ENCODE measurements around the gene CERCAM. TPM values are rescaled to one million over a fixed set of nuclear protein-coding genes. Genes with fewer than 3 reads are reported as not detected.

CERCAM gene
- total and polyA plus RNA-seq, 2 of the 13 experiments (the other 11 are each of a cell fraction or from before 2014, with no cell fraction given), result 9.0 to 17.1 TPM

DNA sequence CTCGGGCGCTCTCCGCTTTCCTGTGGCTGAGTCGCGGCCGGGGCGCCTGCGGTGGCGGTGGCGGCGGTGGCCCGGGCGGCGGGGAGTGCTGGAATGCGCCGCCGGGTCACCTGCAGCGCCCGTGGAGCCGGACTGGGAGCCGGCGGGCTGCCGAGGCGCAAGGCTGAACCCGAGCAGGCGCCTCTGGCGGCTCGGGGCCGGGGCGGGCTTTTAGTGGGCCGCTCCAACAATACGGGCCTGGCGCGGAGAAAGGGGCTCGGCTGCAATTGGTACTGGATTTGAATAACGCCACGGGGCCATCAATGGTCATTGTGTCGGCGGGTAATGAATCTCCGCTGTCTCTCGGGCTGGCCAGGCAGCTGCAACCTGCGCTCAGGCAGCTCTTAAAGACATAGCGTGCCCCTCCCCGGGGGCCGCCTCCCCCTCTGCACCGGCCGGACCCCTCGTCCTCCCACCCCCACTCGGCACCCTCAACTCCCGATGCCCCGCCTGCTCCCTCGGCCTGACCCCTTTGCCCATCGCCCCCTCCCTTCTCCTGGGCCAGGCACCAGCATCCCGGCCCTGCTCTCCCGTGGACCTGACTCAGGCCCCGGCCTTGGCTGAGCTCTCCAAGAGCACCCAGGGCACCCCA lies 27.4 kb upstream of the CERCAM start (continued):
- TF ChIP-seq ZNF816 (CRISPR knock-in tag; IDR thresholded peaks at IDR 0.05; ENCODE audit: borderline replicate concordance), result no peak

DNA sequence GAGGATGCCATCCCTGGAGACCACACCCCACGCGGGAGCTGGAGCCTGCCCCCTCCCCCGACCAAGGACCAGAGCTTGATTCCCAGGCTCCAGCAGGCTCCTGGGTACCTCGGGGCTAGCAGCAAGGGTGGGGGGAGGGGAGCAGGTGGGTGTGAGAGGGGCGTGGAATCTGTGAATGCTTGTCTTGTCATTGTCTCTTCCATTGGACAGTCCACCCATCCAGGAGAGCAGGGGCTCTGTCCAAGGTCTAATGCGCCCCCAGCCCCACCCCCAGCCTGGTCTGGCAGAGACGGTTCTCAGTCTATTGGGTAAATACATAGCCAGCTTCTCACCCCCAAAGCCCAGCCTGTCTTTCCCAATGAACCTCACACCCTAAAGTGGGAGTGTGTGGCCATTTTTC lies 26.7 kb upstream of the CERCAM start:
- H3K27me3 ChIP-seq (ENCODE audit: control insufficient read depth in 1 of 2, insufficient read depth in 2 of 2, low read length in 2 of 2), result peaks cover 2 to 13% of the 10 kb centered on the region in 2 experiments; a peak in 2 of 5 replicates
- H3K27ac ChIP-seq (ENCODE audit: extremely low read length, insufficient read depth, low read length), result no peak overlapping the region
- H3K36me3 ChIP-seq (replicated peaks in 1 of 2; ENCODE audit: control insufficient read depth in 1 of 2, insufficient read depth in 2 of 2, low read length in 2 of 2), result peaks cover 9 to 14% of the 10 kb centered on the region in 2 experiments; a peak in 4 of 5 replicates
- H3K4me1 ChIP-seq (ENCODE audit: insufficient read depth, low read length), result peaks cover 28% of the 10 kb centered on the region
- intact Hi-C loops (cut with micrococcal nuclease; ENCODE audit: unreplicated experiment) (no loop called here), in situ Hi-C loops (cut with HindIII; ENCODE audit: extremely low pct_ligation_motif_present, low pct_unique_long_range_greater_than_20kb) (no loop called here)
- H3K4me2 ChIP-seq (ENCODE audit: low read depth, low read length), result peak overlapping the region; percentile 27; the same call in 1 of the 2 replicates
- H2AFZ ChIP-seq (ENCODE audit: low read length), result no peak overlapping the region
- DNase-seq (ENCODE audit: low spot score) (peak; percentile 38), ATAC-seq (peak; percentile 46), FAIRE-seq (no peak)
- 0% methylated on average over 1 of the region's 7 CpGs for WGBS (ENCODE audit: low lambda C conversion rate)
- BruUV-seq (replicated peaks), result no TSS peak
- H3K9ac ChIP-seq (ENCODE audit: insufficient read depth, low read depth, low read length), result no peak overlapping the region
- H3K9me3 ChIP-seq (ENCODE audit: low read length), result no peaks in the 10 kb centered on the region
- CTCF ChIA-PET (ENCODE audit: low intra/inter-chr PET ratio, low total read pairs), result no interaction called here
- H4K20me1 ChIP-seq (ENCODE audit: insufficient read depth, low read length), result no peaks in the 10 kb centered on the region
- H3K79me2 ChIP-seq (ENCODE audit: insufficient read depth, low read length), result no peaks in the 10 kb centered on the region
- H3K4me3 ChIP-seq (replicated peaks in 1 of 3; ENCODE audit: insufficient read depth in 1 of 3, low read depth in 2 of 3, low read length in 3 of 3), result no peak overlapping the region; a peak in 1 of 6 replicates
- POLR2A ChIA-PET, result interaction anchor here (1.0 to 1.3 kb wide), 2 partner anchors 23 kb away, joined by 3 read pairs; partner anchors contain the start of gene URM1
- TF ChIP-seq, protein P1, sequence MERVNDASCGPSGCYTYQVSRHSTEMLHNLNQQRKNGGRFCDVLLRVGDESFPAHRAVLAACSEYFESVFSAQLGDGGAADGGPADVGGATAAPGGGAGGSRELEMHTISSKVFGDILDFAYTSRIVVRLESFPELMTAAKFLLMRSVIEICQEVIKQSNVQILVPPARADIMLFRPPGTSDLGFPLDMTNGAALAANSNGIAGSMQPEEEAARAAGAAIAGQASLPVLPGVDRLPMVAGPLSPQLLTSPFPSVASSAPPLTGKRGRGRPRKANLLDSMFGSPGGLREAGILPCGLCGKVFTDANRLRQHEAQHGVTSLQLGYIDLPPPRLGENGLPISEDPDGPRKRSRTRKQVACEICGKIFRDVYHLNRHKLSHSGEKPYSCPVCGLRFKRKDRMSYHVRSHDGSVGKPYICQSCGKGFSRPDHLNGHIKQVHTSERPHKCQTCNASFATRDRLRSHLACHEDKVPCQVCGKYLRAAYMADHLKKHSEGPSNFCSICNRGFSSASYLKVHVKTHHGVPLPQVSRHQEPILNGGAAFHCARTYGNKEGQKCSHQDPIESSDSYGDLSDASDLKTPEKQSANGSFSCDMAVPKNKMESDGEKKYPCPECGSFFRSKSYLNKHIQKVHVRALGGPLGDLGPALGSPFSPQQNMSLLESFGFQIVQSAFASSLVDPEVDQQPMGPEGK (CRISPR knock-in tag; IDR thresholded peaks at IDR 0.05), result peak; percentile 53; the same call in 1 of the 2 replicates
- TF ChIP-seq, protein P2, sequence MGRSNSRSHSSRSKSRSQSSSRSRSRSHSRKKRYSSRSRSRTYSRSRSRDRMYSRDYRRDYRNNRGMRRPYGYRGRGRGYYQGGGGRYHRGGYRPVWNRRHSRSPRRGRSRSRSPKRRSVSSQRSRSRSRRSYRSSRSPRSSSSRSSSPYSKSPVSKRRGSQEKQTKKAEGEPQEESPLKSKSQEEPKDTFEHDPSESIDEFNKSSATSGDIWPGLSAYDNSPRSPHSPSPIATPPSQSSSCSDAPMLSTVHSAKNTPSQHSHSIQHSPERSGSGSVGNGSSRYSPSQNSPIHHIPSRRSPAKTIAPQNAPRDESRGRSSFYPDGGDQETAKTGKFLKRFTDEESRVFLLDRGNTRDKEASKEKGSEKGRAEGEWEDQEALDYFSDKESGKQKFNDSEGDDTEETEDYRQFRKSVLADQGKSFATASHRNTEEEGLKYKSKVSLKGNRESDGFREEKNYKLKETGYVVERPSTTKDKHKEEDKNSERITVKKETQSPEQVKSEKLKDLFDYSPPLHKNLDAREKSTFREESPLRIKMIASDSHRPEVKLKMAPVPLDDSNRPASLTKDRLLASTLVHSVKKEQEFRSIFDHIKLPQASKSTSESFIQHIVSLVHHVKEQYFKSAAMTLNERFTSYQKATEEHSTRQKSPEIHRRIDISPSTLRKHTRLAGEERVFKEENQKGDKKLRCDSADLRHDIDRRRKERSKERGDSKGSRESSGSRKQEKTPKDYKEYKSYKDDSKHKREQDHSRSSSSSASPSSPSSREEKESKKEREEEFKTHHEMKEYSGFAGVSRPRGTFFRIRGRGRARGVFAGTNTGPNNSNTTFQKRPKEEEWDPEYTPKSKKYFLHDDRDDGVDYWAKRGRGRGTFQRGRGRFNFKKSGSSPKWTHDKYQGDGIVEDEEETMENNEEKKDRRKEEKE (IDR thresholded peaks at IDR 0.05), result no peak
- TF ChIP-seq, protein P3, sequence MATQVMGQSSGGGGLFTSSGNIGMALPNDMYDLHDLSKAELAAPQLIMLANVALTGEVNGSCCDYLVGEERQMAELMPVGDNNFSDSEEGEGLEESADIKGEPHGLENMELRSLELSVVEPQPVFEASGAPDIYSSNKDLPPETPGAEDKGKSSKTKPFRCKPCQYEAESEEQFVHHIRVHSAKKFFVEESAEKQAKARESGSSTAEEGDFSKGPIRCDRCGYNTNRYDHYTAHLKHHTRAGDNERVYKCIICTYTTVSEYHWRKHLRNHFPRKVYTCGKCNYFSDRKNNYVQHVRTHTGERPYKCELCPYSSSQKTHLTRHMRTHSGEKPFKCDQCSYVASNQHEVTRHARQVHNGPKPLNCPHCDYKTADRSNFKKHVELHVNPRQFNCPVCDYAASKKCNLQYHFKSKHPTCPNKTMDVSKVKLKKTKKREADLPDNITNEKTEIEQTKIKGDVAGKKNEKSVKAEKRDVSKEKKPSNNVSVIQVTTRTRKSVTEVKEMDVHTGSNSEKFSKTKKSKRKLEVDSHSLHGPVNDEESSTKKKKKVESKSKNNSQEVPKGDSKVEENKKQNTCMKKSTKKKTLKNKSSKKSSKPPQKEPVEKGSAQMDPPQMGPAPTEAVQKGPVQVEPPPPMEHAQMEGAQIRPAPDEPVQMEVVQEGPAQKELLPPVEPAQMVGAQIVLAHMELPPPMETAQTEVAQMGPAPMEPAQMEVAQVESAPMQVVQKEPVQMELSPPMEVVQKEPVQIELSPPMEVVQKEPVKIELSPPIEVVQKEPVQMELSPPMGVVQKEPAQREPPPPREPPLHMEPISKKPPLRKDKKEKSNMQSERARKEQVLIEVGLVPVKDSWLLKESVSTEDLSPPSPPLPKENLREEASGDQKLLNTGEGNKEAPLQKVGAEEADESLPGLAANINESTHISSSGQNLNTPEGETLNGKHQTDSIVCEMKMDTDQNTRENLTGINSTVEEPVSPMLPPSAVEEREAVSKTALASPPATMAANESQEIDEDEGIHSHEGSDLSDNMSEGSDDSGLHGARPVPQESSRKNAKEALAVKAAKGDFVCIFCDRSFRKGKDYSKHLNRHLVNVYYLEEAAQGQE (IDR thresholded peaks at IDR 0.05; ENCODE audit: borderline replicate concordance in 1 of 2, low read depth in 1 of 2, low read length in 2 of 2), result peak in 1 of 2 experiments; percentile 58; a peak in 1 of 4 replicates
- TF ChIP-seq NR1H2 (CRISPR knock-in tag; IDR thresholded peaks at IDR 0.05; ENCODE audit: borderline replicate concordance, low read depth) (no peak), ZNF230 (CRISPR knock-in tag; IDR thresholded peaks at IDR 0.05) (no peak), HNF4A (CRISPR knock-in tag; IDR thresholded peaks at IDR 0.05) (0 out of 2 replicates have a peak, but pooled peaks have one; percentile 22), SMARCC2 (IDR thresholded peaks at IDR 0.05) (no peak), KDM2A (CRISPR knock-in tag; IDR thresholded peaks at IDR 0.05; ENCODE audit: borderline replicate concordance, low read depth) (0 out of 2 replicates have a peak, but pooled peaks have one; percentile 10), THYN1 (CRISPR knock-in tag; IDR thresholded peaks at IDR 0.05; ENCODE audit: borderline replicate concordance, low read depth) (no peak), PRMT3 (CRISPR knock-in tag; IDR thresholded peaks at IDR 0.05; ENCODE audit: borderline replicate concordance, low read depth) (no peak), U2AF2 (IDR thresholded peaks at IDR 0.05; ENCODE audit: low read depth, low read length) (no peak)

Data from HepG2 (cell line).